ENCODE measurements around the gene DAPK1. TPM values are rescaled to one million over a fixed set of nuclear protein-coding genes. Genes with fewer than 3 reads are reported as not detected.

Gene DAPK1
- total and polyA plus RNA-seq, 2 experiments from 2014 or later = 44.4 to 62.3 TPM

- Histone ChIP-seq H3K9me3 (ENCODE audit: low read depth) (no peaks in the 10 kb centered on the region), H4K20me1 (ENCODE audit: insufficient read depth, poor library complexity, severe bottlenecking) (no peaks in the 10 kb centered on the region), H2AFZ (no peak overlapping the region), H3K4me1 (ENCODE audit: insufficient read depth) (no peaks in the 10 kb centered on the region), H3K4me2 (no peak overlapping the region), H3K4me3 (no peak overlapping the region), H3K27me3 (no peaks in the 10 kb centered on the region), H3K9me2 (replicated peaks; ENCODE audit: insufficient read depth) (no peaks in the 10 kb centered on the region), H3K27ac (no peak overlapping the region), H3K79me2 (peaks cover 5% of the 10 kb centered on the region), H3K36me3 (replicated peaks; ENCODE audit: insufficient read depth, low read depth) (no peaks in the 10 kb centered on the region)
- 81% methylated on average over 14 of the region's 14 CpGs for WGBS (ENCODE audit: low lambda C conversion rate, missing lambda C conversion rate)
- DNase-seq (ENCODE audit: low spot score) = no peak
- no peak for TF ChIP-seq CTCF (IDR thresholded peaks at IDR 0.05; ENCODE audit: poor library complexity)
- no peak for TF ChIP-seq EZH2phosphoT487 (IDR thresholded peaks at IDR 0.05; ENCODE audit: low read depth, severe bottlenecking, unreplicated experiment)
- TF ChIP-seq EZH2 (IDR thresholded peaks at IDR 0.05; ENCODE audit: borderline replicate concordance) = no peak
Measured at GRCh38 chr9:87685871-87686519, 188.3 kb downstream of the DAPK1 start.

GRCh38 chr9:87686520-87687090 lies 188.9 kb downstream of the DAPK1 start:
- peaks cover 7% of the 10 kb centered on the region for H3K79me2 ChIP-seq
- no peak overlapping the region for H3K4me3 ChIP-seq
- no peak for DNase-seq (ENCODE audit: low spot score)
- H3K36me3 ChIP-seq (replicated peaks; ENCODE audit: insufficient read depth, low read depth) = no peaks in the 10 kb centered on the region
- H3K4me2 ChIP-seq = no peak overlapping the region
- no peak overlapping the region for H3K27ac ChIP-seq
- H4K20me1 ChIP-seq (ENCODE audit: insufficient read depth, poor library complexity, severe bottlenecking) = no peaks in the 10 kb centered on the region
- no peaks in the 10 kb centered on the region for H3K9me2 ChIP-seq (replicated peaks; ENCODE audit: insufficient read depth)
- H2AFZ ChIP-seq = no peak overlapping the region
- WGBS (ENCODE audit: low lambda C conversion rate, missing lambda C conversion rate) = 98% methylated on average over 14 of the region's 14 CpGs
- no peaks in the 10 kb centered on the region for H3K4me1 ChIP-seq (ENCODE audit: insufficient read depth)
- no peaks in the 10 kb centered on the region for H3K27me3 ChIP-seq
- TF ChIP-seq EZH2 (IDR thresholded peaks at IDR 0.05; ENCODE audit: borderline replicate concordance) (no peak), EZH2phosphoT487 (IDR thresholded peaks at IDR 0.05; ENCODE audit: low read depth, severe bottlenecking, unreplicated experiment) (no peak), CTCF (IDR thresholded peaks at IDR 0.05; ENCODE audit: poor library complexity) (no peak)
- no peaks in the 10 kb centered on the region for H3K9me3 ChIP-seq (ENCODE audit: low read depth)

- H3K36me3 ChIP-seq (replicated peaks; ENCODE audit: insufficient read depth, low read depth) = no peaks in the 10 kb centered on the region
- H3K27me3 ChIP-seq = no peaks in the 10 kb centered on the region
- no peak overlapping the region for H3K27ac ChIP-seq
- H3K4me1 ChIP-seq (ENCODE audit: insufficient read depth) = no peaks in the 10 kb centered on the region
- H3K9me2 ChIP-seq (replicated peaks; ENCODE audit: insufficient read depth) = no peaks in the 10 kb centered on the region
- no peaks in the 10 kb centered on the region for H4K20me1 ChIP-seq (ENCODE audit: insufficient read depth, poor library complexity, severe bottlenecking)
- no peak for TF ChIP-seq CTCF (IDR thresholded peaks at IDR 0.05; ENCODE audit: poor library complexity)
- TF ChIP-seq EZH2 (IDR thresholded peaks at IDR 0.05; ENCODE audit: borderline replicate concordance) = no peak
- TF ChIP-seq EZH2phosphoT487 (IDR thresholded peaks at IDR 0.05; ENCODE audit: low read depth, severe bottlenecking, unreplicated experiment) = no peak
- no peak for DNase-seq (ENCODE audit: low spot score)
- H3K79me2 ChIP-seq = peaks cover 9% of the 10 kb centered on the region
- no peaks in the 10 kb centered on the region for H3K9me3 ChIP-seq (ENCODE audit: low read depth)
- WGBS (ENCODE audit: low lambda C conversion rate, missing lambda C conversion rate) = 90% methylated on average over 4 of the region's 4 CpGs
- H3K4me2 ChIP-seq = no peak overlapping the region
- no peak overlapping the region for H2AFZ ChIP-seq
- no peak overlapping the region for H3K4me3 ChIP-seq
Measured at GRCh38 chr9:87687207-87687606, 189.5 kb downstream of the DAPK1 start.
